Measurements from ENCODE around the gene HARBI1. TPM values are rescaled to one million over a fixed set of nuclear protein-coding genes. Genes with fewer than 3 reads are reported as not detected.

HARBI1 gene
- total and polyA plus RNA-seq, 8 donors = 1.0 to 4.0 (median 2.3) TPM; not detected in 3

- no peak for DNase-seq
- intact Hi-C loops (cut with DNase I; ENCODE audit: low total_unique reads) = no loop called here
- peaks cover 31 to 77% (median 63%) of the 10 kb centered on the region in 4 donors for H3K4me1 ChIP-seq
- no peak overlapping the region for H3K4me3 ChIP-seq
- H3K36me3 ChIP-seq = no peaks in the 10 kb centered on the region
- no peaks in the 10 kb centered on the region for H3K9me3 ChIP-seq
- peak overlapping the region in 4 of 5 donors; percentile 61 to 85 (median 78) for H3K27ac ChIP-seq
- H3K27me3 ChIP-seq = no peaks in the 10 kb centered on the region
- 36 to 61% (median 45%) methylated on average over 2 of the region's 2 CpGs for whole genome bisulfite sequencing, 5 donors
- TF ChIP-seq POLR2A (IDR thresholded peaks at IDR 0.05) (no peak), POLR2AphosphoS5 (IDR thresholded peaks at IDR 0.05) (no peak), CTCF (IDR thresholded peaks at IDR 0.05) (no peak), EP300 (IDR thresholded peaks at IDR 0.05) (no peak)
Measured at GRCh38 chr11:46555267-46556054, 61.6 kb downstream of the HARBI1 start.

GRCh38 chr11:46554213-46555147, 62.5 kb downstream of the HARBI1 start:
- Histone ChIP-seq H3K4me3 (peak overlapping the region in 1 of 4 donors; percentile 0), H3K36me3 (no peaks in the 10 kb centered on the region), H3K4me1 (peaks cover 31 to 76% (median 58%) of the 10 kb centered on the region in 4 donors), H3K27ac (peak overlapping the region; percentile 61 to 86 (median 79)), H3K9me3 (no peaks in the 10 kb centered on the region), H3K27me3 (no peaks in the 10 kb centered on the region)
- TF ChIP-seq EP300 (IDR thresholded peaks at IDR 0.05) (no peak), POLR2AphosphoS5 (IDR thresholded peaks at IDR 0.05) (peak in 1 of 3 donors; percentile 62)
- peak in 1 of 2 donors; percentile 67 for DNase-seq
- WGBS, 5 donors = 25 to 56% (median 32%) methylated on average over 5 of the region's 5 CpGs
- intact Hi-C loops (cut with DNase I; ENCODE audit: low total_unique reads) = no loop called here

- intact Hi-C loops (cut with DNase I; ENCODE audit: low total_unique reads) = no loop called here
- Histone ChIP-seq H3K27ac (peak overlapping the region in 4 of 5 donors; percentile 61 to 85 (median 78)), H3K9me3 (no peaks in the 10 kb centered on the region), H3K4me3 (peak overlapping the region in 1 of 4 donors; percentile 0), H3K4me1 (peaks cover 32 to 74% (median 53%) of the 10 kb centered on the region in 4 donors), H3K27me3 (no peaks in the 10 kb centered on the region), H3K36me3 (no peaks in the 10 kb centered on the region)
- 5 to 11% (median 6%) methylated on average over 1 of the region's 1 CpG for WGBS, 5 donors
- no peak for DNase-seq
- TF ChIP-seq EP300 (IDR thresholded peaks at IDR 0.05) = no peak
- TF ChIP-seq POLR2A (IDR thresholded peaks at IDR 0.05) = no peak
- no peak for TF ChIP-seq CTCF (IDR thresholded peaks at IDR 0.05)
- no peak for TF ChIP-seq POLR2AphosphoS5 (IDR thresholded peaks at IDR 0.05)
Measured at GRCh38 chr11:46553814-46554212, 63.2 kb downstream of the HARBI1 start.

Other genes starting within 250 kb of the HARBI1 start
- 100 to 1,000 TPM in 1 of 5 donors, 10 to 100 TPM in 3, 1 to 10 TPM in 1; 5.5 to 151 (median 21.0) TPM for gene MDK, start 235.6 kb downstream of the HARBI1 start, total RNA-seq
- gene MDK, start 235.6 kb downstream of the HARBI1 start, polyA plus RNA-seq = 10 to 100 TPM; 22.5 to 56.5 (median 29.2) TPM
- 1 to 10 TPM in 1 of 5 donors, under 1 TPM in 1, not detected in 3; 0.37 to 2.8 TPM for gene CHRM4, start 225.5 kb downstream of the HARBI1 start, total RNA-seq
- gene CHRM4, start 225.5 kb downstream of the HARBI1 start, polyA plus RNA-seq = not detected
- gene AMBRA1, start 23.2 kb downstream of the HARBI1 start, total RNA-seq = 10 to 100 TPM; 22.3 to 59.4 (median 37.3) TPM
- 1 to 10 TPM; 4.6 to 7.3 (median 4.7) TPM for gene AMBRA1, start 23.2 kb downstream of the HARBI1 start, polyA plus RNA-seq
- gene ATG13, start 326 bp upstream of the HARBI1 start, total RNA-seq = 100 to 1,000 TPM; 103 to 286 (median 115) TPM
- gene ATG13, start 326 bp upstream of the HARBI1 start, polyA plus RNA-seq = 10 to 100 TPM; 17.3 to 44.5 (median 42.5) TPM
- gene ARHGAP1, start 83.4 kb upstream of the HARBI1 start, total RNA-seq = 10 to 100 TPM; 21.1 to 82.9 (median 35.6) TPM
- gene ARHGAP1, start 83.4 kb upstream of the HARBI1 start, polyA plus RNA-seq = 10 to 100 TPM; 21.2 to 29.3 (median 28.0) TPM
- 10 to 100 TPM in 2 of 5 donors, 1 to 10 TPM in 3; 5.5 to 14.6 (median 6.5) TPM for gene ZNF408, start 83.8 kb upstream of the HARBI1 start, total RNA-seq
- gene ZNF408, start 83.8 kb upstream of the HARBI1 start, polyA plus RNA-seq = 1 to 10 TPM; 7.2 to 8.6 (median 7.6) TPM
- under 1 TPM in 1 of 5 donors, not detected in 4; 0.92 TPM for gene F2, start 102.0 kb upstream of the HARBI1 start, total RNA-seq
- under 1 TPM in 2 of 3 donors, not detected in 1; 0.19 to 0.33 TPM for gene F2, start 102.0 kb upstream of the HARBI1 start, polyA plus RNA-seq
- 100 to 1,000 TPM in 2 of 5 donors, 10 to 100 TPM in 3; 35.4 to 327 (median 58.9) TPM for gene CKAP5, start 229.1 kb upstream of the HARBI1 start, total RNA-seq
- gene CKAP5, start 229.1 kb upstream of the HARBI1 start, polyA plus RNA-seq = 1 to 10 TPM; 7.3 to 8.0 (median 7.6) TPM